PC-3 (cell line): ENCODE measurements around the gene ZNF516. TPM values are rescaled to one million over a fixed set of nuclear protein-coding genes. Genes with fewer than 3 reads are reported as not detected.

Experiments used
- ATAC-seq: fragments of 200-7000 bp; cut with Tn5 transposase; 2 replicates; pipeline ENCODE4 v1.9.1; 2020; ENCODE audit warnings: mild to moderate bottlenecking, moderate library complexity
- BruUV-seq: library from RNA; stranded (reverse); fragments of 400-500 nt; replicated peaks from 2 replicates; lab custom pipeline; 2021; lab: Mats Ljungman, UMichigan
- CTCF ChIA-PET: fragments of 300-600 bp; sonication (Branson Sonifier 250); formaldehyde crosslinking; loops from one replicate; lab custom pipeline; 2022; ENCODE audit warnings: antibody characterized with exemption; lab: Charles Lee
- POLR2A ChIA-PET: fragments of 300-600 bp; sonication (Branson Sonifier 250); formaldehyde crosslinking; loops from one replicate; lab custom pipeline; 2022; ENCODE audit warnings: antibody characterized with exemption; ENCODE audit not compliant: unreplicated experiment; lab: Charles Lee
- DNase-seq: peaks from one replicate; pipeline ENCODE4 v3.0.0-alpha.2; 2015
- H2AFZ ChIP-seq: fragments of 300-600 bp; sonication (generic); 2 replicates; pipeline ENCODE4 v1.6.0; 2016; ENCODE audit warnings: antibody characterized with exemption, low read length
- H3F3A ChIP-seq: fragments of 300-600 bp; sonication (generic); one replicate; pipeline ENCODE4 v1.6.0; 2017; ENCODE audit warnings: antibody characterized with exemption, low read length, control low read depth, mild to moderate bottlenecking; ENCODE audit not compliant: unreplicated experiment
- H3K27ac ChIP-seq: fragments of 300-600 bp; sonication (generic); 2 replicates; pipeline ENCODE4 v1.5.1; 2016; ENCODE audit warnings: mild to moderate bottlenecking, low read length
- H3K27me3 ChIP-seq: fragments of 300-600 bp; sonication (generic); 2 replicates; pipeline ENCODE4 v1.6.1; 2016; ENCODE audit warnings: low read length, mixed read lengths
- H3K36me3 ChIP-seq: fragments of 300-600 bp; sonication (generic); 2 replicates; pipeline ENCODE4 v1.6.1; 2016; ENCODE audit warnings: low read depth, mixed run types, low read length, mixed read lengths
- H3K4me1 ChIP-seq: fragments of 300-600 bp; sonication (generic); 2 replicates; pipeline ENCODE4 v1.5.1; 2016; ENCODE audit warnings: low read length; ENCODE audit not compliant: insufficient read depth
- H3K4me2 ChIP-seq: fragments of 300-600 bp; sonication (generic); 2 replicates; pipeline ENCODE4 v1.6.0; 2016; ENCODE audit warnings: low read length
- H3K4me3 ChIP-seq: fragments of 300-600 bp; sonication (generic); 2 replicates; pipeline ENCODE4 v1.5.1; 2016; ENCODE audit warnings: mild to moderate bottlenecking, low read length, mixed read lengths
- H3K79me2 ChIP-seq: fragments of 300-600 bp; sonication (generic); 2 replicates; pipeline ENCODE4 v1.6.1; 2017; ENCODE audit warnings: low read length, mixed read lengths
- H3K9ac ChIP-seq: fragments of 300-600 bp; sonication (generic); 2 replicates; pipeline ENCODE4 v1.6.0; 2016; ENCODE audit warnings: mild to moderate bottlenecking, low read length
- H3K9me2 ChIP-seq: fragments of 300-600 bp; sonication (generic); replicated peaks from 2 replicates; pipeline ENCODE4 v1.6.1; 2016; ENCODE audit warnings: mixed run types, low read length, mixed read lengths
- H3K9me3 ChIP-seq: fragments of 300-600 bp; sonication (generic); 2 replicates; pipeline ENCODE4 v1.6.1; 2016; ENCODE audit warnings: low read length, mixed read lengths
- H4K20me1 ChIP-seq: fragments of 300-600 bp; sonication (generic); 2 replicates; pipeline ENCODE4 v1.6.1; 2016; ENCODE audit warnings: low read length, mixed read lengths
- EZH2 ChIP-seq: fragments of 300-600 bp; sonication (generic); IDR thresholded peaks from one replicate; pipeline ENCODE4 v1.6.1; 2017; ENCODE audit warnings: antibody characterized with exemption, mild to moderate bottlenecking, low read length; ENCODE audit not compliant: unreplicated experiment
- EZH2phosphoT487 ChIP-seq: fragments of 300-600 bp; sonication (generic); IDR thresholded peaks from 2 replicates; pipeline ENCODE4 v1.6.1; 2018; ENCODE audit warnings: mild to moderate bottlenecking, antibody characterized with exemption, low read length, borderline replicate concordance
- intact Hi-C: fragments of 100-400 bp; cut with micrococcal nuclease; formaldehyde crosslinking; loops from 2 replicates; pipeline ENCODE4 v1.9.0; 2023
- total RNA-seq: library from RNA; depleted of rRNA; stranded (reverse); fragments of >200 nt; gene quantifications from 2 replicates; pipeline ENCODE4 v1.2.3, GENCODE V29; 2014
- TF ChIP-seq, protein P1 (sequence below): fragments of 300-600 bp; sonication (generic); conservative IDR thresholded peaks from 2 replicates; pipeline ENCODE4 v1.5.1; 2017; ENCODE audit warnings: antibody characterized with exemption, low read depth, mild to moderate bottlenecking, low read length

Gene ZNF516
- total RNA-seq, 1 experiment from 2014 or later, result 4.0 TPM

- no peak for TF ChIP-seq EZH2
- no peak for TF ChIP-seq EZH2phosphoT487
- Histone ChIP-seq H3K36me3 (no peaks in the 10 kb centered on the region), H3K9me2 (no peaks in the 10 kb centered on the region), H3K27ac (no peak overlapping the region), H3K9ac (no peak overlapping the region), H3F3A (no peaks in the 10 kb centered on the region), H3K4me1 (no peaks in the 10 kb centered on the region), H3K4me2 (no peak overlapping the region), H3K79me2 (no peaks in the 10 kb centered on the region), H3K27me3 (peaks cover 39% of the 10 kb centered on the region), H3K9me3 (no peaks in the 10 kb centered on the region), H3K4me3 (no peak overlapping the region), H4K20me1 (no peaks in the 10 kb centered on the region), H2AFZ (no peak overlapping the region)
- no TSS peak for BruUV-seq
- ChIA-PET CTCF (no interaction called here), POLR2A (no interaction called here)
- intact Hi-C loops, result no loop called here
- ATAC-seq, result no peak
- DNase-seq, result no peak
Measured at GRCh38 chr18:76384114-76384790, 110.8 kb downstream of the ZNF516 start.

DNA sequence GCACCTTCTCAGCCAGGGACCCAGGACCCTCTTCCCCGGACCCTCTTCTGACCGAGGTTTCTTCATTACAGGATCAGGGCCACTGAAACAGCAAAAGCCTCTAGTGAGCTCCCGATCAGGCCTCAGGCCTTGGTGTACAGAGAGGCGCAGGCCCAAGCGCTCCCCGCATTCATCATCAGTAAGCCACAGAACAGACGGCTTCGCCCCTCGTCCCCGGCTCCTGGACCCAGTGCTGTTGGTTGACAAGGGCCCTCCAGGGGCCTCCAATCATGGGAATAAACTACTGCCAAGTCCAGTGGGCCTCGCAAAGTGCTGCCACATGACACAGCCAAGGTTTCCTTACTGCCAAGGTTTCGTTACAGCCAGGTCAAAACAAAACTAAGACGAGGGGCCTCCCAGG, 111.4 kb downstream of the ZNF516 start:
- intact Hi-C loops, result no loop called here
- Histone ChIP-seq H3K27ac (no peak overlapping the region), H3K9me2 (no peaks in the 10 kb centered on the region), H4K20me1 (no peaks in the 10 kb centered on the region), H3K9ac (no peak overlapping the region), H3K4me3 (no peak overlapping the region), H3K27me3 (peaks cover 33% of the 10 kb centered on the region), H2AFZ (no peak overlapping the region), H3K9me3 (no peaks in the 10 kb centered on the region), H3K36me3 (no peaks in the 10 kb centered on the region), H3K4me1 (no peaks in the 10 kb centered on the region), H3K4me2 (no peak overlapping the region), H3K79me2 (no peaks in the 10 kb centered on the region), H3F3A (no peaks in the 10 kb centered on the region)
- no peak for TF ChIP-seq EZH2
- TF ChIP-seq, protein P1, sequence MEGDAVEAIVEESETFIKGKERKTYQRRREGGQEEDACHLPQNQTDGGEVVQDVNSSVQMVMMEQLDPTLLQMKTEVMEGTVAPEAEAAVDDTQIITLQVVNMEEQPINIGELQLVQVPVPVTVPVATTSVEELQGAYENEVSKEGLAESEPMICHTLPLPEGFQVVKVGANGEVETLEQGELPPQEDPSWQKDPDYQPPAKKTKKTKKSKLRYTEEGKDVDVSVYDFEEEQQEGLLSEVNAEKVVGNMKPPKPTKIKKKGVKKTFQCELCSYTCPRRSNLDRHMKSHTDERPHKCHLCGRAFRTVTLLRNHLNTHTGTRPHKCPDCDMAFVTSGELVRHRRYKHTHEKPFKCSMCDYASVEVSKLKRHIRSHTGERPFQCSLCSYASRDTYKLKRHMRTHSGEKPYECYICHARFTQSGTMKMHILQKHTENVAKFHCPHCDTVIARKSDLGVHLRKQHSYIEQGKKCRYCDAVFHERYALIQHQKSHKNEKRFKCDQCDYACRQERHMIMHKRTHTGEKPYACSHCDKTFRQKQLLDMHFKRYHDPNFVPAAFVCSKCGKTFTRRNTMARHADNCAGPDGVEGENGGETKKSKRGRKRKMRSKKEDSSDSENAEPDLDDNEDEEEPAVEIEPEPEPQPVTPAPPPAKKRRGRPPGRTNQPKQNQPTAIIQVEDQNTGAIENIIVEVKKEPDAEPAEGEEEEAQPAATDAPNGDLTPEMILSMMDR, result no peak
- TF ChIP-seq EZH2phosphoT487, result no peak
- POLR2A ChIA-PET, result no interaction called here
- ATAC-seq, result no peak
- no TSS peak for BruUV-seq
- no peak for DNase-seq
- CTCF ChIA-PET, result no interaction called here

- no peaks in the 10 kb centered on the region for H3K79me2 ChIP-seq
- H3K27me3 ChIP-seq, result peaks cover 19% of the 10 kb centered on the region
- H3F3A ChIP-seq, result no peaks in the 10 kb centered on the region
- H3K9me2 ChIP-seq, result no peaks in the 10 kb centered on the region
- no peaks in the 10 kb centered on the region for H3K36me3 ChIP-seq
- no peak overlapping the region for H2AFZ ChIP-seq
- H3K4me2 ChIP-seq, result no peak overlapping the region
- ATAC-seq (no peak), DNase-seq (no peak)
- no peak overlapping the region for H3K4me3 ChIP-seq
- ChIA-PET CTCF (no interaction called here), POLR2A (no interaction called here)
- intact Hi-C loops, result no loop called here
- no peaks in the 10 kb centered on the region for H3K9me3 ChIP-seq
- no peak overlapping the region for H3K9ac ChIP-seq
- TF ChIP-seq, protein P1, result no peak
- TF ChIP-seq EZH2phosphoT487 (no peak), EZH2 (no peak)
- no peaks in the 10 kb centered on the region for H4K20me1 ChIP-seq
- BruUV-seq, result no TSS peak
- H3K4me1 ChIP-seq, result no peaks in the 10 kb centered on the region
- no peak overlapping the region for H3K27ac ChIP-seq
Measured at GRCh38 chr18:76382275-76382674, 112.8 kb downstream of the ZNF516 start.
